ENCODE data around the gene CCR7. TPM values are rescaled to one million over a fixed set of nuclear protein-coding genes. Genes with fewer than 3 reads are reported as not detected.

CCR7 gene
- total and polyA plus RNA-seq, 7 experiments from 2014 or later: 153 to 2,301 (median 633) TPM

GRCh38 chr17:40555296-40556190, 9.7 kb downstream of the CCR7 start:
- H3K27me3 ChIP-seq (ENCODE audit: control insufficient read depth in 2 of 2, insufficient read depth in 2 of 2, low read length in 2 of 2): no peaks in the 10 kb centered on the region
- peak overlapping the region; percentile 99 for H3K27ac ChIP-seq (ENCODE audit: low read depth, low read length)
- ChIA-PET CTCF (interaction anchor here (0.6 to 16.3 kb wide), 10 partner anchors 7 to 153 kb away, joined by 3 to 425 read pairs (median 9); partner anchors contain the start of gene CCR7), POLR2A (interaction anchor here (0.5 to 45.4 kb wide), 16 partner anchors 8 to 1134 kb away, joined by 3 to 2132 read pairs (median 5); partner anchors contain the start of genes CCR7 and IGFBP4)
- Mint-ChIP-seq H3K4me3 (peak overlapping the region; percentile 71 to 100 (median 84)), H3K27ac (peak overlapping the region; percentile 84 to 100 (median 99)), H3K36me3 (peaks cover 17 to 68% (median 40%) of the 10 kb centered on the region in 5 donors), H3K27me3 (no peaks in the 10 kb centered on the region), H3K4me1 (peaks cover 47 to 99% (median 94%) of the 10 kb centered on the region in 7 donors), H3K9me3 (peaks cover 0 to 9% (median 0%) of the 10 kb centered on the region in 11 donors)
- intact Hi-C loops (cut with micrococcal nuclease): loop anchor here in 1 of 2 donors (1.0 to 2.0 kb wide), 2 partner anchors 8 to 15 kb away; no protein-coding TSS in a partner anchor
- H3K9me3 ChIP-seq (ENCODE audit: control insufficient read depth in 2 of 3, low read length in 3 of 3): no peaks in the 10 kb centered on the region
- H3K36me3 ChIP-seq (ENCODE audit: control insufficient read depth in 2 of 3, insufficient read depth in 3 of 3, low read length in 3 of 3): peaks cover 11 to 82% (median 58%) of the 10 kb centered on the region in 3 experiments
- no peak for ATAC-seq
- no peak overlapping the region for H3K4me3 ChIP-seq (ENCODE audit: low read length)
- peak in 2 of 9 donors; percentile 6 to 20 for DNase-seq
- H3K4me1 ChIP-seq (ENCODE audit: control insufficient read depth in 2 of 2, insufficient read depth in 2 of 2, low read length in 2 of 2): peaks cover 44 to 90% of the 10 kb centered on the region in 2 donors

DNA sequence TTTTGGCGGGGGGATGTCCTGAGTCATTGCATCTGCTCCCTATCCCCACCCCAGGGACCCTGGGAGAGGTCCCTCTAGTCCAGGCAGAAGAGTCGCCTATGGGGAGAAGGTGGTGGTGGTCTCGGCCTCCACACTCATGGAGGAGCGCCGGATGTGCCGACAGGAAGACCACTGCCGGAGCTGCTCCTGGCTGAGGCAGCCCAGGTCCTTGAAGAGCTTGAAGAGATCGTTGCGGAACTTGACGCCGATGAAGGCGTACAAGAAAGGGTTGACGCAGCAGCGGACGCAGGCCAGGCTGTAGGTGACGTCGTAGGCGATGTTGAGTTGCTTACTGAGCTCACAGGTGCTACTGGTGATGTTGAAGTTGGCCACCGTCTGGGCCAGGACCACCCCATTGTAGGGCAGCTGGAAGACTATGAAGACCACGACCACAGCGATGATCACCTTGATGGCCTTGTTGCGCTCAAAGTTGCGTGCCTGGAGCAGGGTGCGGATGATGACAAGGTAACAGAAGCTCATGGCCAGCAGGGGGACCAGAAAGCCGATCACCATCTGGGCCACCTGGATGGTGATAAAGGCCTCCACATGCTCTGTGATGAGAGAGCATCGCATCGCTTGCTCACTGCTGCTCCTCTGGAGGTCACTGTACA, 10.5 kb downstream of the CCR7 start:
- DNase-seq (peak in 2 of 9 donors; percentile 31 to 40), ATAC-seq (no peak)
- Mint-ChIP-seq H3K27ac (peak overlapping the region; percentile 76 to 100 (median 99)), H3K4me3 (peak overlapping the region; percentile 71 to 100 (median 84)), H3K9me3 (peaks cover 0 to 9% (median 0%) of the 10 kb centered on the region in 11 donors), H3K36me3 (peaks cover 13 to 62% (median 36%) of the 10 kb centered on the region in 5 donors), H3K4me1 (peaks cover 49 to 100% (median 96%) of the 10 kb centered on the region in 7 donors), H3K27me3 (no peaks in the 10 kb centered on the region)
- CTCF ChIA-PET: interaction anchor here (0.6 to 16.3 kb wide), 11 partner anchors 7 to 153 kb away, joined by 3 to 425 read pairs (median 4); partner anchors contain the start of genes CCR7 and TOP2A
- peaks cover 11 to 75% (median 51%) of the 10 kb centered on the region in 3 experiments for H3K36me3 ChIP-seq (ENCODE audit: control insufficient read depth in 2 of 3, insufficient read depth in 3 of 3, low read length in 3 of 3)
- peak overlapping the region; percentile 23 for H3K4me3 ChIP-seq (ENCODE audit: low read length)
- intact Hi-C loops (cut with micrococcal nuclease): no loop called here
- peaks cover 39 to 93% of the 10 kb centered on the region in 2 donors for H3K4me1 ChIP-seq (ENCODE audit: control insufficient read depth in 2 of 2, insufficient read depth in 2 of 2, low read length in 2 of 2)
- POLR2A ChIA-PET: interaction anchor here (0.5 to 45.4 kb wide), 16 partner anchors 7 to 1135 kb away, joined by 3 to 2132 read pairs (median 4); partner anchors contain the start of genes CCR7 and IGFBP4
- no peaks in the 10 kb centered on the region for H3K27me3 ChIP-seq (ENCODE audit: control insufficient read depth in 2 of 2, insufficient read depth in 2 of 2, low read length in 2 of 2)
- peak overlapping the region; percentile 79 for H3K27ac ChIP-seq (ENCODE audit: low read depth, low read length)
- no peaks in the 10 kb centered on the region for H3K9me3 ChIP-seq (ENCODE audit: control insufficient read depth in 2 of 3, low read length in 3 of 3)

DNA sequence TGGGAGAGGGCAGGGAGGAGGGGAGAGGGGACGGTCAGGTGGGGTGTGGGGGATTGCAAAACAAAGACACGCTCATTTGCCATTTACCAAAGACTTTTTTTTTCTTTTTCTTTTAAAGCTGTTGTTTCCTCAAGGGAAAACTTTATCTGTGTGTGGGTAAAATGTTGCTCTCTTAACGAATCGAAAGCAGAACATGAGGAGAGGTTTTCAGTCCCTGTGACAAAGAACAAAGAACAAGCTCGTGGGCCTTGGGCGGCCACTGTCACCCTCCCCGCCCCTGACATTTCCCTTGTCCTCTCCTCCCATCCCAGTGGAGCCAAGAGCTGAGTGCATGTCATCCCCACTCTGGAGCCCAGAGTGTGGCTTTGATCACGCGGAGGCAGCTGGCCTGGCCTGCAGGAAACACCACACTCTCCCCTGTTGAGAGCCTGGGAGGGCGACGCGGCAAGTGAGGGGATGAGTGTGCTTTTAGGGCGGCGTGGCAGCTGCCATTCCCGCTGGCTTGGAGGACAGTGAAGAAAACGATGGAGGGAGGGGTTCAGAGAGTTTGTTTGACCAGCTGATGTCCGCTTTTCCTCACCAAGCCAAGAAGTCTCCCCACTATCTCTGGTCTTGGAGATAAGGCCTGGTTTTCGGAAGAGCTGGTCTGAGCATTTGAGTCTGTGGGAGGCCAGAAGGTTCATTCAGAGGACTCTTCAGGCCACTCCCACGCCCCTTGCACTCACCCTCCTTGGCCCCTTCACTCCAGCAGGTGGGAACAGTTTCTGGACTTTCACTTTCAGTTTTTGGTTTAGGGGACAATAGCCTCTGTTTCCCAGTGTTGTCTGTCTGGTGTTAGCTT, 11.4 kb downstream of the CCR7 start:
- DNase-seq (peak in 4 of 9 donors; percentile 30 to 55 (median 38)), ATAC-seq (peak; percentile 33)
- Mint-ChIP-seq H3K27ac (peak overlapping the region; percentile 76 to 100 (median 99)), H3K36me3 (peaks cover 11 to 56% (median 28%) of the 10 kb centered on the region in 5 donors), H3K9me3 (peaks cover 0 to 13% (median 0%) of the 10 kb centered on the region in 11 donors), H3K4me1 (peaks cover 46 to 100% (median 97%) of the 10 kb centered on the region in 7 donors), H3K27me3 (no peaks in the 10 kb centered on the region), H3K4me3 (peak overlapping the region; percentile 71 to 100 (median 84))
- ChIA-PET CTCF (interaction anchor here (0.8 to 16.3 kb wide), 8 partner anchors 8 to 136 kb away, joined by 3 to 425 read pairs (median 8); partner anchors contain the start of genes CCR7 and TOP2A), POLR2A (interaction anchor here (0.6 to 45.4 kb wide), 20 partner anchors 6 to 1136 kb away, joined by 3 to 2132 read pairs (median 4); partner anchors contain the start of genes CCR7 and TOP2A)
- no peaks in the 10 kb centered on the region for H3K9me3 ChIP-seq (ENCODE audit: control insufficient read depth in 2 of 3, low read length in 3 of 3)
- peak overlapping the region; percentile 79 for H3K27ac ChIP-seq (ENCODE audit: low read depth, low read length)
- H3K36me3 ChIP-seq (ENCODE audit: control insufficient read depth in 2 of 3, insufficient read depth in 3 of 3, low read length in 3 of 3): peaks cover 11 to 67% (median 43%) of the 10 kb centered on the region in 3 experiments
- H3K27me3 ChIP-seq (ENCODE audit: control insufficient read depth in 2 of 2, insufficient read depth in 2 of 2, low read length in 2 of 2): no peaks in the 10 kb centered on the region
- H3K4me3 ChIP-seq (ENCODE audit: low read length): peak overlapping the region; percentile 23
- peaks cover 37 to 93% of the 10 kb centered on the region in 2 donors for H3K4me1 ChIP-seq (ENCODE audit: control insufficient read depth in 2 of 2, insufficient read depth in 2 of 2, low read length in 2 of 2)
- intact Hi-C loops (cut with micrococcal nuclease): loop anchor here in 1 of 2 donors (1.0 kb wide), 1 partner anchor 61 kb away; no protein-coding TSS in a partner anchor

GRCh38 chr17:40552806-40553693, 12.2 kb downstream of the CCR7 start:
- H3K36me3 Mint-ChIP-seq: peaks cover 5 to 51% (median 24%) of the 10 kb centered on the region in 5 donors
- ChIA-PET CTCF (interaction anchor here (1.0 to 16.3 kb wide), 8 partner anchors 9 to 113 kb away, joined by 3 to 425 read pairs (median 16); partner anchors contain the start of gene CCR7), POLR2A (interaction anchor here (0.6 to 45.4 kb wide), 19 partner anchors 5 to 488 kb away, joined by 3 to 2132 read pairs (median 4); partner anchors contain the start of genes CCR7 and TOP2A)
- Histone ChIP-seq H3K36me3 (ENCODE audit: control insufficient read depth in 2 of 3, insufficient read depth in 3 of 3, low read length in 3 of 3) (peaks cover 11 to 58% (median 35%) of the 10 kb centered on the region in 3 experiments), H3K27me3 (ENCODE audit: control insufficient read depth in 2 of 2, insufficient read depth in 2 of 2, low read length in 2 of 2) (no peaks in the 10 kb centered on the region), H3K4me1 (ENCODE audit: control insufficient read depth in 2 of 2, insufficient read depth in 2 of 2, low read length in 2 of 2) (peaks cover 42 to 93% of the 10 kb centered on the region in 2 donors), H3K4me3 (ENCODE audit: low read length) (peak overlapping the region; percentile 23), H3K9me3 (ENCODE audit: control insufficient read depth in 2 of 3, low read length in 3 of 3) (no peaks in the 10 kb centered on the region), H3K27ac (ENCODE audit: low read depth, low read length) (peak overlapping the region; percentile 79)
- H3K4me3 Mint-ChIP-seq: peak overlapping the region; percentile 59 to 100 (median 84)
- H3K27me3 Mint-ChIP-seq: no peaks in the 10 kb centered on the region
- ATAC-seq: peak; percentile 13
- peaks cover 53 to 100% (median 97%) of the 10 kb centered on the region in 7 donors for H3K4me1 Mint-ChIP-seq
- peak in 3 of 9 donors; percentile 21 to 37 (median 26) for DNase-seq
- intact Hi-C loops (cut with micrococcal nuclease): loop anchor here in 1 of 2 donors (1.0 kb wide), 1 partner anchor 62 kb away; no protein-coding TSS in a partner anchor
- H3K27ac Mint-ChIP-seq: peak overlapping the region; percentile 76 to 100 (median 99)
- peaks cover 0 to 10% (median 0%) of the 10 kb centered on the region in 11 donors for H3K9me3 Mint-ChIP-seq
